GM18868 (cell line): ENCODE results near the gene CEP68.
"Not testable (repeated sequence)": the region's sequence is repeated elsewhere in the genome, so short reads cannot be mapped to it uniquely, and the experiment has no call there.

ENCODE experiments used
- ATAC-seq: cut with Tn5 transposase; IDR thresholded peaks from one replicate; pipeline ENCODE4 v1.9.1; 2021; ENCODE audit warnings: mild to moderate bottlenecking, moderate library complexity; ENCODE audit not compliant: unreplicated experiment

CEP68 gene

DNA sequence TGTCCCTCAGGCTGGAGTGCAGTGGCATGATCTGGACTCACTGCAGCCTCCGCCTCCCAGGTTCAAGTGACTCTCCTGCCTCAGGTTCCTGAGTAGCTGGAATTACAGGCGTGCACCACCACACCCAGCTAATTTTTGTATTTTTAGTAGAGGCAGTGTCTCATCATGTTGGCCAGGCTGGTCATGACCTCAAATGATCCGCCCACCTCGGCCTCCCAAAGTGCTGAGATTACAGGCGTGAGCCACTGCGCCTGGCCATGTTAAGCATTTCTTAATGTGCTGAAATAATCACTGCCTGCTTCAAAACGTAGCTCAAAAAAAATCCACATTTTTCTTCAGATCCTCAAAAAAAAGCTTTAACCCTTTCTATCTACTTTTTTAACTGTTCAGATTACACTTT is 69.2 kb downstream of the CEP68 start:
- not testable (repeated sequence) for ATAC-seq

DNA sequence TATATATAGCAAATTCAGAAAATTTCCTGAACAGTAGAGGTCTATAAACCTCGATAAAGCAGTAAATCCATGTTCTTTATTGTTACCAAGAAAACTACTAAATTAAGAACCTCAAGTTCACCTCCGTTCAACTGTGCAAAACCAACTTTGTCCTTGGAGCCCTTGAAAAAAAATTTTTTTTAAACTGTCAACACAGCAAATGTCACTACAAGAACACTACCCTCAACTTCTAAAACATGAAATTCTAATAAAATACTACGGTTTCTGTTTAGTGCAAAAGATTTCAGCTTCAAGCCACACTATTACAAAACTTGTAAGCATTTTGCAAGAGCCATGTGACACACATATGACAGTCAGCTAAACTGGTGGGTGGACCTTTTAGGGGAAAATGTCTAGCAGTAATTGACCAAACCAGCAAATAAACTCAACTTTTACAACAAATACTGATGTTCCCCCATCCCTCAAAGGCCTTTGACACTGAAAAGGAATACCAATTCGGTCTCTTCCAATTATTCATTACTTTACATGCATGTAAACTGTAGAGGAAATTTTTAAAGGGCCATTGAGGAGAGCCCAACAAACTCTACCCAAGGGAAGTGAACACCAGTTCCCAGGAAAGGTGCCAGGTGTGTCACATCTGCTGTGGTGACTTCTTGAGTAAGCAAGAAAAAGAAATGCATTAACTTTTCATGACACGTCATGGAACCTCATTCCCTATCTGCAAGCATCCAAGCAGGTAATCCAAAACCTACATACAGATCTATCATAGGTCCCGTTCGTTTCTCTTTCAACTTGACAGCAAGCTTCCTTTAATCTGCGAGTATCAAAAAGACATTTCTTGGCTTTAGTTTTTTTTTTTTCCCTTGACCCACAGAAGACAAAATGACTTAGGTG is 72.3 kb downstream of the CEP68 start:
- no peak for ATAC-seq

GRCh38 chr2:65129286-65129825 is 73.1 kb downstream of the CEP68 start:
- ATAC-seq = peak; percentile 0

DNA sequence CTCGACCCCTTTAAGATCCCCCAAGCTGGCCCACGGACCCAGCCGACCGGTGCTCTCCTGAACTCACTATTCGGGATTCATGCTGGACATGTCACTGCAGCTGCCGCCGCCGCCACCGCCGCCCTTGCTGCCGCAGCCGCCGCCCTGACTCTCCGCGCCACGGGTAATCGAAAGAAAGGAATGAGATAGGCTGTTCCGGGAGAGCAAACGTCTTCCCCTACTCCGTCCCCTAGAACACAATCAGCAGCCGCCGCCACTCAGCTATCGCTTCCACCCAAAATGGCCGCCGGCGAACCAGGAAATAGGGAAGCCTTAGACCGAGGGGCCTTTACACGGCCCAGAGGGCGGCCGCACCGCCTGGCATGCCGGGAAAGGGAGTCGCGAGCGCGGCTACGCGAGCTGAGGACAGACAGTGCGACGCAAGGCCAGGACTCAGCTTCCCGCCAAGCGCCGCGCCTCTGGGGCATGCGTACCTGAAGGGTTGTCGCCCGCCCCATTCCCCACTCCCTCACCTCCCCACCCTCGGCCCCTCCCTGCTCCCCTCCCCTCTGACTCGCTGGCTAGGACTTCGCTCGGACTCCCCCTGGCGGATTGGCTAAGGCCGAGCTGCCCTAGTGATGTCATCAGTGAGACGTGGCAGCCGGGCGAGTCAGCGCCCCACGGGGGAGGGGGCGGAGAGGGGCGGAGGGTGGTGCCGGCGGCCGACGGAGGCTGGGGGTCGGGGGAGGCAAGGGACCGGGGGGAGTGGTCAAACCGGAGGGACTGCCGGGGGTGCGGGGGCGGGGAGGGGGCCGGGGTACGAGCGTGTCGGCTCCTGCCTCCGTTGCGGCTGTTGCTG is 73.8 kb downstream of the CEP68 start, which contains the start of gene RAB1A:
Gene RAB1A, minus strand, starts transcription at position 281 of the 838 bp plus-strand sequence. Its CDS starts 191 bp downstream, at position 90.
- ATAC-seq = peak; percentile 95

DNA sequence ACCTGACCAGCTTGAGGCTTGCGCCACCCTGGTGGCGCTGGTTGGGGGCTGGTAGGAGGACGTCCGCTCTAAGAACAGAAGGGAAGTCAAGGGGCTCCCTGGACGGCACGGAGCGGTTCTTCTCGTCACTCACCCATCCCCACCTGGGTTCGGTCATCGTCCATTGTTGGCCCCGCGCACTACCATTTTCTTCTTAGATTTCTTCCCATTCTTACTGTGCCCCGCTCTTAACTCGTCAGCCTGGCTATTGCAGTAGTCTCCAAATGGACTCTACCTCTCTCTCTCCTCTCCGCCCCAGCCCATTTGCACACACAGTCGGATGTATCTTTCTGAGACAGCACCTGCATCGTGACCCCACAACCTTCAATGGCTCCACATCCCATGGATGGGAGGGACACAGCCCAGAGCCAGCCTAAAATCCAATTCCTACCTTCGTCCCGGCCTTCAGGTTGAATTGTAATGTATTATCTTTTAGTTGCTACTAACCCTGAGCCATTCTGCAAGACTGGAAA is 74.5 kb downstream of the CEP68 start:
- ATAC-seq = peak; percentile 16

- not testable (repeated sequence) for ATAC-seq
These were observed 76.7 kb downstream of the CEP68 start for GRCh38 chr2:65132930-65133329.

- ATAC-seq = no peak
These were observed 77.4 kb downstream of the CEP68 start for GRCh38 chr2:65133626-65134025.

GRCh38 chr2:65134158-65134557 is 77.9 kb downstream of the CEP68 start:
- no peak for ATAC-seq

DNA sequence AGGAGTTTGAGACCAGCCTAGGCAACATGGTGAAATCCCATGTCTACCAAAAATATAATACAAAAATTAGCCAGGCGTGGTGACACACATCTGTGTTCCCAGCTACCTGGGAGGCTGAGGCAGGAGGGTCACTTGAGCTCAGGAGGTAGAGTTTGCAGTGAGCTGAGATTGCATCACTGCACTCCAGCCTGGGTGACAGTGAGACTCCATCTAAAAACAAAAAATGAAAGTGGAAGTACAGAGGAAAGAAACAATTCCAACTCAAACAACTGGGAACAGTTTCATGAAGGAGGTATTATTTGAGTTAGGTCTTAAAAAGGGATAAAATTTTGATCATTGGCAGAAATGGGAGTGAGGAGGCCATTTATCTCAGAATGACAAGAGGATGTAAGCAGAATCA is 80.0 kb downstream of the CEP68 start:
- no peak for ATAC-seq
